Measurements from ENCODE around the gene SRMS. TPM values are rescaled to one million over a fixed set of nuclear protein-coding genes. Genes with fewer than 3 reads are reported as not detected.

Gene SRMS
- total RNA-seq, 2 donors from 2014 or later: 0.32 to 0.49 TPM

DNA sequence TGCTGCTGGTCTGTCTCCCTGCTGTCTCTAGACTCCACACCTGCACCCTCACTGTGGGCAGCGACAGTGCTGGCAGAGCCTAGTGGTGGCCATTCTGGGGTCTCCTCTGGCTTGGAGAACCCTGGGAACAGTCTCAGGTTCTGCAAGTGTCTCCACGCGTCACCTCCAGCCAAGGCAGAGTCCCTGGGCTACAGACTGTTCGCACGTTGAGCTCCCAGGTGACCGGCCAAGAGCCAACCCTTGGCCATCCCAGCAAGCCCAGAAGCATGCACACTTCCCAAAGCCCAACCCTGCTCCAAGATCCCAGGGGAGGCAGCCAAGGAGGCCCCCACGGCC, 53.5 kb downstream of the SRMS start:
- Histone ChIP-seq H3K4me3 (no peak overlapping the region), H3K27ac (no peak overlapping the region), H3K9ac (ENCODE audit: low read depth in 2 of 2, low read length in 2 of 2) (no peak overlapping the region), H3K27me3 (peaks cover 26% of the 10 kb centered on the region), H3K36me3 (no peaks in the 10 kb centered on the region), H3K9me3 (no peaks in the 10 kb centered on the region), H3K4me1 (peaks cover 3% of the 10 kb centered on the region)
- intact Hi-C loops (cut with DNase I): no loop called here
- TF ChIP-seq, protein P1, sequence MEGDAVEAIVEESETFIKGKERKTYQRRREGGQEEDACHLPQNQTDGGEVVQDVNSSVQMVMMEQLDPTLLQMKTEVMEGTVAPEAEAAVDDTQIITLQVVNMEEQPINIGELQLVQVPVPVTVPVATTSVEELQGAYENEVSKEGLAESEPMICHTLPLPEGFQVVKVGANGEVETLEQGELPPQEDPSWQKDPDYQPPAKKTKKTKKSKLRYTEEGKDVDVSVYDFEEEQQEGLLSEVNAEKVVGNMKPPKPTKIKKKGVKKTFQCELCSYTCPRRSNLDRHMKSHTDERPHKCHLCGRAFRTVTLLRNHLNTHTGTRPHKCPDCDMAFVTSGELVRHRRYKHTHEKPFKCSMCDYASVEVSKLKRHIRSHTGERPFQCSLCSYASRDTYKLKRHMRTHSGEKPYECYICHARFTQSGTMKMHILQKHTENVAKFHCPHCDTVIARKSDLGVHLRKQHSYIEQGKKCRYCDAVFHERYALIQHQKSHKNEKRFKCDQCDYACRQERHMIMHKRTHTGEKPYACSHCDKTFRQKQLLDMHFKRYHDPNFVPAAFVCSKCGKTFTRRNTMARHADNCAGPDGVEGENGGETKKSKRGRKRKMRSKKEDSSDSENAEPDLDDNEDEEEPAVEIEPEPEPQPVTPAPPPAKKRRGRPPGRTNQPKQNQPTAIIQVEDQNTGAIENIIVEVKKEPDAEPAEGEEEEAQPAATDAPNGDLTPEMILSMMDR (IDR thresholded peaks at IDR 0.05): no peak
- no peak for DNase-seq

DNA sequence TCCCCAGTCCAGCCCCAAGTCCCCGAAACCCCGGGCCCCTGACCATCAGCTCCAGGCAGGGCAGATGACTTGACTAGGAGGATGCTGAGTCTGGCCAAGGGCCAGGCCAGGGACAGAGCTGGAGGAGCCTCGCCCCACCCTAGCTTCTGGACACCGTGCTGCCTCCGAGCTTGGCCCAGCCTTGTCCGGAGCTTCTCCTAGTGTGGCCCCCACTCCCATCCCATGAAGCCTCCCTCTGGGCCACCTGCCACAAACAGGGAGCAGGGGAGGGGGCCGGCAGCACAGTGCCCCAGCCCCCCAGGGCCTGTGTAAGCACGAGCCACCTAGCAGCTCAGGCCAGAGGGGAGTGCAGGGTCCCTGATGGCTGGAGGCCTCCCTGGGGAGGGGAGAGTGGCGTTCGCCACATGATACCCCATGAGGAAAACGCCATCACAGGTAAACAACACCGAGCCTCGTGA, 54.0 kb downstream of the SRMS start:
- Histone ChIP-seq H3K9ac (ENCODE audit: low read depth in 2 of 2, low read length in 2 of 2) (no peak overlapping the region), H3K36me3 (no peaks in the 10 kb centered on the region), H3K27me3 (peaks cover 27% of the 10 kb centered on the region), H3K4me3 (no peak overlapping the region), H3K9me3 (no peaks in the 10 kb centered on the region), H3K4me1 (peaks cover 3% of the 10 kb centered on the region), H3K27ac (no peak overlapping the region)
- DNase-seq: no peak
- TF ChIP-seq, protein P1 (IDR thresholded peaks at IDR 0.05): no peak
- intact Hi-C loops (cut with DNase I): no loop called here

DNA sequence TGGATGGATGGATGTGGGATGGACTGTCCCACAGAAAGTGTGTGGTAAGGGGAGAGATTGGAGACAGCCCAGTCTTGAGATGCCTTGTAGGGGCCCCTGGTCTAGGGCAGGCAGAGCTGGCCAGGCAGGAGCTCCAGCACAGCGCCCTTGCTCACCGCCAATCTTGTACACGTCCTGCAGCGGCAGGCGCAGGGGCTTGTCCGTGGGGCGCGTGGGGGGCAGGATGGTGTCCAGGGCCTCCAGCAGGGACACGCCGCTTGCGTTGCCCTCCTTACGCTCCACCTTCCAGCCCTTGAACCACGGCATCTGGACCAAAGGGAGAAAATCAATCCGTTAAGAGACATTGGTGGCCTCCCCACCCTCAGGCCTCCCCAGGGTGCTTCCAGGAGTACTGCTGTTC, 54.6 kb downstream of the SRMS start:
- H3K27ac ChIP-seq: no peak overlapping the region
- no peaks in the 10 kb centered on the region for H3K9me3 ChIP-seq
- TF ChIP-seq, protein P1 (IDR thresholded peaks at IDR 0.05): no peak
- no peak for DNase-seq
- peaks cover 25% of the 10 kb centered on the region for H3K27me3 ChIP-seq
- intact Hi-C loops (cut with DNase I): no loop called here
- H3K4me1 ChIP-seq: peaks cover 3% of the 10 kb centered on the region
- H3K9ac ChIP-seq (ENCODE audit: low read depth in 2 of 2, low read length in 2 of 2): no peak overlapping the region
- H3K4me3 ChIP-seq: no peak overlapping the region
- H3K36me3 ChIP-seq: no peaks in the 10 kb centered on the region

DNA sequence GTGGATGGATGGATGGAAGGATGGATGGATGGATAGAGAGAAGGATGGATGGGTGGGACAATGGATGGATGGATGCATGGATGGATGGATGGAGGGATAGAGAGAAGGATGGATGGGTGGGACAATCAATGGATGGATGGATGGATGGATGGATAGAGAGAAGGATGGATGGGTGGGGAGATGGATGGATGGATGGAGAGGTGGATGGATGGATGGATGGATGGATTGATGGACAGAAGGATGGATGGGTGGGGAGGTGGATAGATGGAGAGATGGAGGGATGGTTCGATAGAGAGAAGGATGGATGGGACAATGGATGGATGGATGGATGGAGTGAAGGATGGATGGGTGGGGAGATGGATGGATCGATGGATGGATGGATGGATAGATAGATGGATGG, 55.0 kb downstream of the SRMS start:
- H3K27me3 ChIP-seq: peaks cover 24% of the 10 kb centered on the region

DNA sequence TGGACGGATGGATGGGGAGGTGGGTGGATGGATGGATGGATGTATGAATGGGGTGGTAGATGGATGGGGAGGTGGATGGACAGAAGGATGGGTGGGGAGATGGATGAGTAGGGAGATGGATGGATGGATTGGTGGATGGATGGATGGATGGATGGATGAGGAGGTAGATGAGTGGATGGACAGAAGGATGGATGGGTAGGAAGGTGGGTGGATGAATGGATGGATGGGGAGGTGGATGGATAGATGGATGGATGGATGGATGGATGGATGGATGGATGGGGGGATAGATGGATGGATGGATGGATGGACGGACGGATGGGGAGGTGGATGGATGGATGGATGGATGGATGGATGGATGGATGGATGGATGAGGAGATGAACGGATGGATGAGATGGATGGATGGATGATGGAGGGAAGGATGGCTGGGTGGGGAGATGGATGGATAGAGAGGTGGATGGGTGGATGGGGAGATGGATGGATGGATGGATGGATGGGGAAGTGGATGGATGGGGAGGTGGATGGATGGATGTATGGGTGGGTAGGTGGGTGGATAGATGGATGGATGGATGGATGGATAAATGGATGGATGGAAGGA, 55.8 kb downstream of the SRMS start:
- Histone ChIP-seq H3K4me1 (peaks cover 3% of the 10 kb centered on the region), H3K36me3 (no peaks in the 10 kb centered on the region), H3K4me3 (no peak overlapping the region), H3K9me3 (no peaks in the 10 kb centered on the region), H3K27me3 (peaks cover 21% of the 10 kb centered on the region), H3K9ac (ENCODE audit: low read depth in 2 of 2, low read length in 2 of 2) (no peak overlapping the region), H3K27ac (no peak overlapping the region)
- TF ChIP-seq, protein P1 (IDR thresholded peaks at IDR 0.05): no peak
- no peak for DNase-seq
- intact Hi-C loops (cut with DNase I): no loop called here

More for the DNA sequence above, 55.0 kb downstream of the SRMS start:
- H3K9me3 ChIP-seq: no peaks in the 10 kb centered on the region
- no peak overlapping the region for H3K27ac ChIP-seq
- TF ChIP-seq, protein P1 (IDR thresholded peaks at IDR 0.05): no peak
- no peak for DNase-seq
- intact Hi-C loops (cut with DNase I): no loop called here
- no peak overlapping the region for H3K4me3 ChIP-seq
- no peaks in the 10 kb centered on the region for H3K36me3 ChIP-seq
- no peak overlapping the region for H3K9ac ChIP-seq (ENCODE audit: low read depth in 2 of 2, low read length in 2 of 2)
- peaks cover 3% of the 10 kb centered on the region for H3K4me1 ChIP-seq
